Activated naive CD4-positive, alpha-beta T cell treated with anti-CD3 and anti-CD28 coated beads, Interleukin-2, amount 10 ng/mL, durations not matched to agents 7 days and 5 days (primary cell): ENCODE data around the gene BEX3.
A peak's percentile ranks its signal among the peaks of the same experiment; 100 is the strongest.
"Not testable (repeated sequence)": the region's sequence is repeated elsewhere in the genome, so short reads cannot be mapped to it uniquely, and the experiment has no call there.

Experiments used
- CTCF ChIA-PET: fragments of 350-600 bp; sonication (Branson Sonifier 250); formaldehyde crosslinking; loops from one replicate; lab custom pipeline; 2021; ENCODE audit warnings: antibody characterized with exemption; lab: Charles Lee
- DNase-seq: peaks from one replicate; pipeline ENCODE4 v3.0.0-alpha.2; 2020
- H3K27ac Mint-ChIP-seq: one replicate; pipeline ENCODE4 v1.8.0; 2021; ENCODE audit warnings: mild to moderate bottlenecking, moderate library complexity, mixed read lengths
- H3K27me3 Mint-ChIP-seq: one replicate; pipeline ENCODE4 v1.8.0; 2021; ENCODE audit warnings: mild to moderate bottlenecking, mixed read lengths
- H3K36me3 Mint-ChIP-seq: one replicate; pipeline ENCODE4 v1.8.0; 2021; ENCODE audit warnings: mixed read lengths
- H3K4me1 Mint-ChIP-seq: one replicate; pipeline ENCODE4 v1.8.0; 2021; ENCODE audit warnings: mixed read lengths
- H3K4me3 Mint-ChIP-seq: one replicate; pipeline ENCODE4 v1.8.0; 2021; ENCODE audit warnings: mild to moderate bottlenecking, moderate library complexity, mixed read lengths
- H3K9me3 Mint-ChIP-seq: one replicate; pipeline ENCODE4 v1.8.0; 2021; ENCODE audit warnings: mixed read lengths

BEX3 gene

GRCh38 chrX:103376118-103376978 is at the start of gene BEX3:
Gene BEX3, plus strand, starts transcription at chrX:103376538. Its CDS starts 984 bp downstream, at chrX:103377522.
- Mint-ChIP-seq H3K36me3 (no peaks in the 10 kb centered on the region), H3K4me3 (peak within 1 kb of the TSS; percentile 77), H3K9me3 (no peaks in the 10 kb centered on the region), H3K4me1 (peaks cover 11% of the 10 kb centered on the region), H3K27me3 (no peaks in the 10 kb centered on the region), H3K27ac (peak within 1 kb of the TSS; percentile 52)
- peak; percentile 55 for DNase-seq
- CTCF ChIA-PET: no interaction called here

- Mint-ChIP-seq H3K27me3 (peaks cover 22% of the 10 kb centered on the region), H3K9me3 (no peaks in the 10 kb centered on the region), H3K4me3 (no peak within 1 kb of the TSS), H3K4me1 (no peaks in the 10 kb centered on the region), H3K27ac (no peak within 1 kb of the TSS), H3K36me3 (no peaks in the 10 kb centered on the region)
- CTCF ChIA-PET: no interaction called here
- no peak for DNase-seq
These were observed 46.3 kb upstream of the BEX3 start, which contains the start of gene TCEAL7 for GRCh38 chrX:103329991-103330390. Gene TCEAL7, plus strand, starts transcription at chrX:103330239. Its CDS starts 1,165 bp downstream, at chrX:103331404.

- CTCF ChIA-PET: no interaction called here
- Mint-ChIP-seq H3K36me3 (no peaks in the 10 kb centered on the region), H3K9me3 (no peaks in the 10 kb centered on the region), H3K27me3 (peaks cover 22% of the 10 kb centered on the region), H3K27ac (no peak overlapping the region), H3K4me1 (no peaks in the 10 kb centered on the region), H3K4me3 (no peak overlapping the region)
- DNase-seq: no peak
These were observed 45.6 kb upstream of the BEX3 start for GRCh38 chrX:103330681-103331288.

- no peaks in the 10 kb centered on the region for H3K9me3 Mint-ChIP-seq
- peaks cover 13% of the 10 kb centered on the region for H3K27me3 Mint-ChIP-seq
- no peak for DNase-seq
- no peak overlapping the region for H3K27ac Mint-ChIP-seq
- CTCF ChIA-PET: no interaction called here
- H3K4me1 Mint-ChIP-seq: peaks cover 4% of the 10 kb centered on the region
- H3K36me3 Mint-ChIP-seq: no peaks in the 10 kb centered on the region
- H3K4me3 Mint-ChIP-seq: no peak overlapping the region
These were observed 37.7 kb upstream of the BEX3 start for GRCh38 chrX:103338663-103339062.

GRCh38 chrX:103343105-103343504 is 33.2 kb upstream of the BEX3 start:
- Mint-ChIP-seq H3K27ac (no peak overlapping the region), H3K27me3 (peaks cover 9% of the 10 kb centered on the region), H3K4me3 (no peak overlapping the region), H3K9me3 (no peaks in the 10 kb centered on the region), H3K4me1 (peaks cover 4% of the 10 kb centered on the region), H3K36me3 (no peaks in the 10 kb centered on the region)
- DNase-seq: peak; percentile 55
- CTCF ChIA-PET: interaction anchor here (0.6 to 1.4 kb wide), 2 partner anchors 62 to 121 kb away, joined by 5 to 7 read pairs; no protein-coding TSS in a partner anchor

- no peak for DNase-seq
- H3K4me1 Mint-ChIP-seq: peaks cover 4% of the 10 kb centered on the region
- no peaks in the 10 kb centered on the region for H3K36me3 Mint-ChIP-seq
- H3K4me3 Mint-ChIP-seq: no peak overlapping the region
- CTCF ChIA-PET: no interaction called here
- no peaks in the 10 kb centered on the region for H3K9me3 Mint-ChIP-seq
- peaks cover 7% of the 10 kb centered on the region for H3K27me3 Mint-ChIP-seq
- H3K27ac Mint-ChIP-seq: no peak overlapping the region
These were observed 31.7 kb upstream of the BEX3 start for GRCh38 chrX:103344606-103345005.

- Mint-ChIP-seq H3K4me1 (peaks cover 3% of the 10 kb centered on the region), H3K27me3 (peaks cover 4% of the 10 kb centered on the region), H3K4me3 (no peak overlapping the region), H3K9me3 (no peaks in the 10 kb centered on the region), H3K36me3 (no peaks in the 10 kb centered on the region), H3K27ac (no peak overlapping the region)
- no peak for DNase-seq
- CTCF ChIA-PET: interaction anchor here (0.6 kb wide), 1 partner anchor 19 kb away, joined by 3 read pairs; no protein-coding TSS in a partner anchor
These were observed 28.5 kb upstream of the BEX3 start for GRCh38 chrX:103347682-103348397.

- Mint-ChIP-seq H3K9me3 (no peaks in the 10 kb centered on the region), H3K36me3 (no peaks in the 10 kb centered on the region), H3K4me3 (peak within 1 kb of the TSS; percentile 73), H3K4me1 (peaks cover 9% of the 10 kb centered on the region), H3K27me3 (peaks cover 22% of the 10 kb centered on the region), H3K27ac (peak within 1 kb of the TSS; percentile 33)
- no peak for DNase-seq
- CTCF ChIA-PET: no interaction called here
These were observed 20.1 kb upstream of the BEX3 start, which contains the start of gene TCEAL9 for GRCh38 chrX:103356130-103356798. Gene TCEAL9, plus strand, starts transcription at chrX:103356506. Its CDS starts 1,179 bp downstream, at chrX:103357685.

GRCh38 chrX:103356858-103357257 is 19.5 kb upstream of the BEX3 start:
- Mint-ChIP-seq H3K36me3 (no peaks in the 10 kb centered on the region), H3K27me3 (peaks cover 22% of the 10 kb centered on the region), H3K9me3 (no peaks in the 10 kb centered on the region), H3K4me1 (peaks cover 9% of the 10 kb centered on the region), H3K4me3 (peak overlapping the region; percentile 73), H3K27ac (no peak overlapping the region)
- CTCF ChIA-PET: no interaction called here
- DNase-seq: no peak

- Mint-ChIP-seq H3K4me3 (no peak overlapping the region), H3K4me1 (peaks cover 9% of the 10 kb centered on the region), H3K27ac (no peak overlapping the region), H3K36me3 (no peaks in the 10 kb centered on the region), H3K9me3 (no peaks in the 10 kb centered on the region), H3K27me3 (peaks cover 22% of the 10 kb centered on the region)
- DNase-seq: no peak
- CTCF ChIA-PET: no interaction called here
These were observed 18.5 kb upstream of the BEX3 start for GRCh38 chrX:103357871-103358270.

GRCh38 chrX:103359605-103360004 is 16.7 kb upstream of the BEX3 start:
- H3K27ac Mint-ChIP-seq, CTCF ChIA-PET, DNase-seq, H3K4me1 Mint-ChIP-seq, H3K4me3 Mint-ChIP-seq, H3K36me3 Mint-ChIP-seq, H3K9me3 Mint-ChIP-seq: not testable (repeated sequence)
- H3K27me3 Mint-ChIP-seq: peaks cover 22% of the 10 kb centered on the region

- H3K27me3 Mint-ChIP-seq: peaks cover 22% of the 10 kb centered on the region
- H3K9me3 Mint-ChIP-seq: no peaks in the 10 kb centered on the region
- H3K4me1 Mint-ChIP-seq: peaks cover 9% of the 10 kb centered on the region
- CTCF ChIA-PET: no interaction called here
- no peaks in the 10 kb centered on the region for H3K36me3 Mint-ChIP-seq
- no peak overlapping the region for H3K4me3 Mint-ChIP-seq
- no peak for DNase-seq
- no peak overlapping the region for H3K27ac Mint-ChIP-seq
These were observed 16.2 kb upstream of the BEX3 start for GRCh38 chrX:103360092-103360491.

GRCh38 chrX:103360916-103361315 is 15.4 kb upstream of the BEX3 start:
- CTCF ChIA-PET: no interaction called here
- H3K4me3 Mint-ChIP-seq: no peak overlapping the region

GRCh38 chrX:103361798-103362197 is 14.5 kb upstream of the BEX3 start:
- Mint-ChIP-seq H3K4me3 (no peak overlapping the region), H3K27ac (no peak overlapping the region), H3K9me3 (no peaks in the 10 kb centered on the region), H3K27me3 (peaks cover 9% of the 10 kb centered on the region), H3K36me3 (no peaks in the 10 kb centered on the region), H3K4me1 (peaks cover 2% of the 10 kb centered on the region)
- no peak for DNase-seq
- CTCF ChIA-PET: no interaction called here

More at GRCh38 chrX:103360916-103361315, 15.4 kb upstream of the BEX3 start:
- peaks cover 9% of the 10 kb centered on the region for H3K4me1 Mint-ChIP-seq
- H3K27me3 Mint-ChIP-seq: peaks cover 18% of the 10 kb centered on the region
- no peak for DNase-seq
- no peaks in the 10 kb centered on the region for H3K9me3 Mint-ChIP-seq
- no peak overlapping the region for H3K27ac Mint-ChIP-seq
- H3K36me3 Mint-ChIP-seq: no peaks in the 10 kb centered on the region
